HG03457 (cell line): ENCODE data around the gene WTIP.

Experiments used
- ATAC-seq: cut with Tn5 transposase; IDR thresholded peaks from one replicate; pipeline ENCODE4 v1.9.1; 2021; ENCODE audit warnings: moderate number of reproducible peaks; ENCODE audit not compliant: unreplicated experiment

WTIP gene

DNA sequence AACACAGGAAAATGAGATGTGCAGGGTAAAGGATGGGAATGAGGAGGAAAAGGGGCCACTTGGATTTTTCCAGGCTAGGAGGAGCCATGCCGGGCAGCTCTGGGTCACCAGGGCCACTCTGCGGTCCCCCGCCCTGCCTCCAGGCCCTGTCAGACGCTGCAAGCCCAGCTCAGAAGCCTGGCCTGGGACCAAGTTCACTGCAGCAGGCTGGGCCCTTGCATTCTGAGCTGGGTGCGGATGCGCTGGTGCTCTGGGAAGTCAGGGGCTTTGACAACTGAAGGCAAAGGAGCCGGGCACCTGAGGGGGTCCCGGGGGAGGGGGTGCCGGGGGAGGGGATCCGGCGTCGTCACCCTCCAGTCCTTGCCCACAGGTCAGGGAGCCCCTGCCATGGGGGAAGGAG lies 77.5 kb downstream of the WTIP start:
- no peak for ATAC-seq

DNA sequence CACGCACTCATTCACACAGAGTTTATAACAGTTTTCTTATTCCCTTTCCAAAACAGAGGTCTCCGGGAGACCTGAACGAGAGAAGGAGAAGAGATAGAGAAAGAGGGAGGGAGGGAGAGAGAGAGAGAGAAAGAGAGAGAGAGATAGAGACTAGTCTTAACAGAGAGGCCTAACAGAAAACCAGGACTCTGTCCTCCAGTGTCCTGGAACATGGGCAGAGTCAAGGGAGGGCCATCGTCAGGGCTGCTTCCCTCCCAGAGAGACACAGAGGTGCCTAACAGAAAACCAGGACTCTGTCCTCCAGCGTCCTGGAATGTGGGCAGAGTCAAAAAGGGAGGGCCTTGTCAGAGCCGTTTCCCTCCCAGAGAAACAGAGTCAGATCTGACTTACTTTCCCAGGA lies 78.7 kb downstream of the WTIP start:
- no peak for ATAC-seq
